IMR-90 (cell line): ENCODE measurements around the gene SLC44A1.

Source experiments
- CEBPB ChIP-seq: IDR thresholded peaks from 2 replicates; pipeline ENCODE4 v1.6.1; 2012; ENCODE audit warnings: low read depth, low read length, improper control_type of control experiment
- CTCF ChIP-seq: conservative IDR thresholded peaks from 2 replicates; pipeline ENCODE4 v1.5.1; 2012; ENCODE audit warnings: mild to moderate bottlenecking, low read depth, low read length, improper control_type of control experiment
- MAFK ChIP-seq: IDR thresholded peaks from 2 replicates; pipeline ENCODE4 v1.6.1; 2012; ENCODE audit warnings: low read depth, low read length, improper control_type of control experiment
- MAZ ChIP-seq: IDR thresholded peaks from 2 replicates; pipeline ENCODE4 v1.6.1; 2012; ENCODE audit warnings: low read depth, mild to moderate bottlenecking, low read length, improper control_type of control experiment, moderate library complexity, borderline replicate concordance
- POLR2A ChIP-seq: IDR thresholded peaks from 2 replicates; pipeline ENCODE4 v1.6.1; 2012; ENCODE audit warnings: mild to moderate bottlenecking, low read depth, low read length
- RAD21 ChIP-seq: IDR thresholded peaks from 2 replicates; pipeline ENCODE4 v1.6.1; 2012; ENCODE audit warnings: low read length, improper control_type of control experiment
- SMC3 ChIP-seq: fragments of 150-350 bp; IDR thresholded peaks from 2 replicates; pipeline ENCODE4 v1.6.1; 2016; ENCODE audit warnings: low read depth, mild to moderate bottlenecking, antibody characterized with exemption, low read length, moderate library complexity
- USF2 ChIP-seq: fragments of 150-350 bp; IDR thresholded peaks from 2 replicates; pipeline ENCODE4 v1.6.1; 2017; ENCODE audit warnings: mild to moderate bottlenecking, antibody characterized with exemption, low read length, low read depth

GRCh38 chr9:105385381-105385985 is 141.0 kb downstream of the SLC44A1 start:
- TF ChIP-seq CEBPB (no peak), CTCF (no peak), POLR2A (no peak), SMC3 (no peak), USF2 (no peak), MAFK (no peak), MAZ (no peak), RAD21 (no peak)
